ENCODE results near the gene ACOX3. TPM values are rescaled to one million over a fixed set of nuclear protein-coding genes. Genes with fewer than 3 reads are reported as not detected.

The ACOX3 gene
- polyA plus RNA-seq, 1 of the 3 experiments (the other 2 are of a cell fraction) = 8.4 TPM

- H3K9me3 ChIP-seq = no peaks in the 10 kb centered on the region
- CTCF ChIA-PET = no interaction called here
- no peaks in the 10 kb centered on the region for H3K79me2 ChIP-seq (ENCODE audit: insufficient read depth)
- no peaks in the 10 kb centered on the region for H3K36me3 ChIP-seq (replicated peaks in 1 of 2; ENCODE audit: control insufficient read depth in 1 of 2, insufficient read depth in 2 of 2, low read length in 1 of 2)
- DNase-seq = no peak
- H3K27me3 ChIP-seq (ENCODE audit: insufficient read depth) = no peaks in the 10 kb centered on the region
- H3K4me2 ChIP-seq = peak overlapping the region; percentile 42; the same call in 1 of the 2 replicates
- peak overlapping the region in 1 of 2 experiments; percentile 75; a peak in 2 of 4 replicates for H3K27ac ChIP-seq (ENCODE audit: low read depth in 2 of 2, low read length in 1 of 2)
- no peak overlapping the region for H3K4me3 ChIP-seq (ENCODE audit: low read depth in 2 of 2, low read length in 1 of 2)
- H4K20me1 ChIP-seq (ENCODE audit: insufficient read depth) = no peaks in the 10 kb centered on the region
- no peak overlapping the region for H3K9ac ChIP-seq
- no peak overlapping the region for H2AFZ ChIP-seq (ENCODE audit: low read depth)
- POLR2A ChIA-PET = no interaction called here
- H3F3A ChIP-seq (replicated peaks; ENCODE audit: insufficient read depth) = peaks cover 3% of the 10 kb centered on the region
- WGBS (ENCODE audit: low lambda C conversion rate) = 68% methylated on average over 8 of the region's 12 CpGs
- H3K9me2 ChIP-seq = no peaks in the 10 kb centered on the region
- peaks cover 0 to 18% of the 10 kb centered on the region in 2 experiments; a peak in 2 of 4 replicates for H3K4me1 ChIP-seq (ENCODE audit: control insufficient read depth in 1 of 2, insufficient read depth in 2 of 2, low read depth in 1 of 2, low read length in 1 of 2)
- TF ChIP-seq POLR2AphosphoS5 (IDR thresholded peaks at IDR 0.05; ENCODE audit: low read depth, low read length) (no peak), RXRA (IDR thresholded peaks at IDR 0.05; ENCODE audit: borderline replicate concordance, low read depth) (no peak; the same call in 1 of the 2 replicates), RAD21 (IDR thresholded peaks at IDR 0.05; ENCODE audit: low read length) (no peak), CTCF (IDR thresholded peaks at IDR 0.05) (no peak), JUND (IDR thresholded peaks at IDR 0.05) (peak; percentile 71; the same call in 1 of the 2 replicates), TCF12 (IDR thresholded peaks at IDR 0.05) (peak; percentile 95), SMC3 (IDR thresholded peaks at IDR 0.05; ENCODE audit: low read depth, low read length) (no peak), USF1 (IDR thresholded peaks at IDR 0.05; ENCODE audit: borderline replicate concordance, low read depth) (no peak), FOXJ3 (CRISPR knock-in tag; IDR thresholded peaks at IDR 0.05) (no peak), GABPA (IDR thresholded peaks at IDR 0.05; ENCODE audit: low read depth) (no peak), SIN3A (IDR thresholded peaks at IDR 0.05; ENCODE audit: borderline replicate concordance, low read depth, low read length) (no peak), NFIC (IDR thresholded peaks at IDR 0.05; ENCODE audit: borderline replicate concordance) (peak; percentile 53), FOSL2 (IDR thresholded peaks at IDR 0.05; ENCODE audit: borderline replicate concordance, low read depth) (peak; percentile 44; the same call in 1 of the 2 replicates), CHD2 (IDR thresholded peaks at IDR 0.05; ENCODE audit: low read length, partially characterized antibody) (no peak), IRF3 (IDR thresholded peaks at IDR 0.05; ENCODE audit: low read depth, low read length) (no peak), FOXM1 (IDR thresholded peaks at IDR 0.05; ENCODE audit: low read depth) (no peak; the same call in 1 of the 2 replicates), ELF1 (IDR thresholded peaks at IDR 0.05) (no peak), EZH2phosphoT487 (IDR thresholded peaks at IDR 0.05; ENCODE audit: borderline replicate concordance, low read depth) (no peak), MXI1 (IDR thresholded peaks at IDR 0.05; ENCODE audit: low read depth, low read length) (no peak), RFX5 (IDR thresholded peaks at IDR 0.05; ENCODE audit: low read length) (no peak), GATA2 (CRISPR knock-in tag; IDR thresholded peaks at IDR 0.05) (no peak), TAF1 (IDR thresholded peaks at IDR 0.05; ENCODE audit: borderline replicate concordance, low read depth, low read length) (no peak), MAX (IDR thresholded peaks at IDR 0.05; ENCODE audit: low read depth) (peak; percentile 75), TEAD4 (IDR thresholded peaks at IDR 0.05; ENCODE audit: borderline replicate concordance, insufficient read depth) (peak; percentile 67; the same call in 1 of the 2 replicates), YY1 (IDR thresholded peaks at IDR 0.05; ENCODE audit: low read depth) (no peak), ZBTB33 (IDR thresholded peaks at IDR 0.05; ENCODE audit: borderline replicate concordance, low read depth) (no peak)
These were observed 86.5 kb downstream of the ACOX3 start for GRCh38 chr4:8353912-8354453.
